ENCODE measurements around the gene ATP9A. TPM values are rescaled to one million over a fixed set of nuclear protein-coding genes. Genes with fewer than 3 reads are reported as not detected.

The ATP9A gene
- total RNA-seq, 1 donor from 2014 or later: 88.1 TPM

- peaks cover 3% of the 10 kb centered on the region for H3K9me3 Mint-ChIP-seq (ENCODE audit: low read depth)
- no peak for DNase-seq (ENCODE audit: low spot score, unreplicated experiment)
- H3K27me3 Mint-ChIP-seq: peaks cover 68% of the 10 kb centered on the region
- peaks cover 13% of the 10 kb centered on the region for H3K4me1 Mint-ChIP-seq (ENCODE audit: low read depth)
- TF ChIP-seq CTCF (IDR thresholded peaks at IDR 0.05; ENCODE audit: unreplicated experiment): no peak
- no peaks in the 10 kb centered on the region for H3K36me3 Mint-ChIP-seq (ENCODE audit: insufficient read depth)
- H3K27ac Mint-ChIP-seq: no peak overlapping the region
- H3K4me3 Mint-ChIP-seq (ENCODE audit: low read depth): no peak overlapping the region
Observed at GRCh38 chr20:51566594-51566993, 201.6 kb downstream of the ATP9A start.

DNA sequence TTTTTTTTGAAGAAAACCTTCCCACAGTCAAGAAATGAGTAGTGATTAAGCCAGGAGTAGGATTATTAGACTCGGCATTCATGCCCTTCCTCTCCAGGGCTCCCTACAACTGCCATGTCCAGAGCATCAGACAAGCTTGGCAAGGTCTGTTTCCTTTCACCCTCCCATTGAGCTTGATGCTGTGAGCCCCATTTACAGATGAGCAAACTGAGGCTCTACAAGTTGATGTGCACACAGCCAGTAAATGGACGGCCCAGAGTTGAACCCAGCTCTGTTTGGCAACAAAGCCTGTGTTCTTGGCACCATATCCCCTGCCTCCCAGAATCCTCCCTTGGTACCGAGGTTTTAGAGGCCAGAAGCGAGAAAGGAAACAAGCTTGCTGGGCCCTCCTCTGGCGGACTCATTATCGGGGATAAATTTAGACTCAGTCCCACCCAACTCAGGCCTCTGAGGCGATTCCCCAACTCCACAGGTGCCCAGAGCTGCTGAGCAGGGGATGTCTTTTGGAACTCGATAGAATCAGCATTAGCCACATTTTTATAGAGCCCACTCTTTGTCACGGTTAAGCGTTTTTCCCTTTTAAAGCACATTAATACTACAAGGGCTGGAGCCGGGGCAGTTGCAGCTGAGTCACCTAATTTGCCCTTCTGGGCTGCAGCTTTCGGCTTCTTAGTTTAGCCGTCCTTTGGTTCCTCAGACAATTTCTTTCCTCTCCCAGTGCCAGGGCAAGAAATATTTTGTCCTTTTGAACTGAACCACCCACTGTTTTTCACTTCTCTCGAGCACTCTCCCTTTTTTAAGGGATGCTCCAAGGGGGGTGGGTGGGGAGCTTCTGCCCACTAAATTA, 202.7 kb downstream of the ATP9A start:
- no peak for TF ChIP-seq CTCF (IDR thresholded peaks at IDR 0.05; ENCODE audit: unreplicated experiment)
- H3K27me3 Mint-ChIP-seq: peaks cover 72% of the 10 kb centered on the region

DNA sequence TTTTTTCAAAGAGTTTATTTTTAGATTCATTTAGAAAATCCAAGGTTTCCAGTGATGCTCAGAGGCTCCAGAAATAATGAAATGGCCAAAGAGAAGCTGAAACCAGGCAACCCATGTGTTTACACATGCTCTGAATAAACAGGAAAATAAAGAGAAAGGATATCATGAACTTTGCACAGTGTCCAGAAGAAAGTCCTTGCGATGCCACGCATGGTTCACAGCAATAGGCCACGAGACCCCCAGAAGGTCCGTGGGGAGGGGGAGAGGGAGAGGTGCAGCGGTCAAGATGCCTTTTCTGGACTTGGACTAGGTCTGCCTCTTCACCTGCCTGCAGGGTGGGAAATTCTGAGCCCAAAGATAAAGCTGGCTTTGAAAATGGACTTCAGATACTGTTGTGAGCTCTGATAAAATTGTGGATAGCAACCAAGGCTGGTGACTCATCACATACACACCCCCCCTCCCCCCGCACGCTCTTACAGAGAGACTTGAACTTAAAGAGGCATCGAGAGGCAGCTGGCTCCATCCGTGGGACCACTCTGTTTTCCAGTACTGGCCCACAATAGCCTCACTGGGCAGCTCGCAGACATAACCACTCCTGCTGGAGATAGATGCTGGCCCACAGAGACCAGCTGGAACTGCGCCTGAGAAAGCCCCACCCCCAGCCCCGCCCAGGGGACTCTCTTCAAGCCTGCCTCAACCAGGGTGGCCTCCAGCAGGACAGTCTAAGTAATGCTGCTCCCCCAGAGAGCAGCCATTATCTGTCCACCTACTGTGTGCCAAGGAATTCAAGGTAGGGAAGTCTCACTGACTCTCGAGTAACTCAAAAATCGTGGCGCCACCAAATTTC, 204.5 kb downstream of the ATP9A start:
- Mint-ChIP-seq H3K27me3 (peaks cover 70% of the 10 kb centered on the region), H3K27ac (no peak overlapping the region)
- DNase-seq (ENCODE audit: low spot score, unreplicated experiment): no peak

More for the DNA sequence above, 202.7 kb downstream of the ATP9A start:
- Mint-ChIP-seq H3K9me3 (ENCODE audit: low read depth) (peaks cover 3% of the 10 kb centered on the region), H3K4me3 (ENCODE audit: low read depth) (no peak overlapping the region), H3K36me3 (ENCODE audit: insufficient read depth) (no peaks in the 10 kb centered on the region), H3K4me1 (ENCODE audit: low read depth) (peaks cover 19% of the 10 kb centered on the region), H3K27ac (no peak overlapping the region)
- no peak for DNase-seq (ENCODE audit: low spot score, unreplicated experiment)

DNA sequence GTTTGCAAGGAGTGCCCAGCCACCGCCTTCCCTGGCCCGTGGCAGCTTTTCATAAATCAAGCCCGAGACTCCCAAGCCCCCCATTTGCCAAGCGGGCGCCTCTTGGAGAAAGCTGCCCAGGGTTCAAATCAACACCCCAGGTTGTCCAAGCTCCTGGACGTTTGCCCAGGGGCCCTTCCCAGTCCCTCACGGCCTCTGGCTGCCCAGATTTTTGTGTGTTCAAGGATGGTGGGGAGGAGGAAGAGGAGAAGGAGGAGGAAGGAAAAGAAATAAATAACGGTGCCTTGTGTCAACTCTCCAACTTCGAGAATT, 205.1 kb downstream of the ATP9A start:
- Mint-ChIP-seq H3K27ac (peak overlapping the region; percentile 41), H3K4me1 (ENCODE audit: low read depth) (peaks cover 19% of the 10 kb centered on the region), H3K36me3 (ENCODE audit: insufficient read depth) (no peaks in the 10 kb centered on the region), H3K27me3 (peaks cover 64% of the 10 kb centered on the region), H3K4me3 (ENCODE audit: low read depth) (peak overlapping the region; percentile 67), H3K9me3 (ENCODE audit: low read depth) (peaks cover under 1% of the 10 kb centered on the region)
- DNase-seq (ENCODE audit: low spot score, unreplicated experiment): no peak
- TF ChIP-seq CTCF (IDR thresholded peaks at IDR 0.05; ENCODE audit: unreplicated experiment): no peak

More for the DNA sequence above, 204.5 kb downstream of the ATP9A start:
- Mint-ChIP-seq H3K36me3 (ENCODE audit: insufficient read depth) (no peaks in the 10 kb centered on the region), H3K4me3 (ENCODE audit: low read depth) (peak overlapping the region; percentile 24), H3K4me1 (ENCODE audit: low read depth) (peaks cover 19% of the 10 kb centered on the region), H3K9me3 (ENCODE audit: low read depth) (peaks cover 3% of the 10 kb centered on the region)
- TF ChIP-seq CTCF (IDR thresholded peaks at IDR 0.05; ENCODE audit: unreplicated experiment): no peak

All from progenitor cell of endocrine pancreas (in vitro differentiated cells).